GM10847 (cell line): ENCODE results near the gene KIF12.

Experiments
- POLR2A ChIP-seq: IDR thresholded peaks from 2 replicates; pipeline ENCODE4 v1.6.1; 2011; ENCODE audit not compliant: insufficient read length; ENCODE audit errors: extremely low read depth

Gene KIF12

DNA sequence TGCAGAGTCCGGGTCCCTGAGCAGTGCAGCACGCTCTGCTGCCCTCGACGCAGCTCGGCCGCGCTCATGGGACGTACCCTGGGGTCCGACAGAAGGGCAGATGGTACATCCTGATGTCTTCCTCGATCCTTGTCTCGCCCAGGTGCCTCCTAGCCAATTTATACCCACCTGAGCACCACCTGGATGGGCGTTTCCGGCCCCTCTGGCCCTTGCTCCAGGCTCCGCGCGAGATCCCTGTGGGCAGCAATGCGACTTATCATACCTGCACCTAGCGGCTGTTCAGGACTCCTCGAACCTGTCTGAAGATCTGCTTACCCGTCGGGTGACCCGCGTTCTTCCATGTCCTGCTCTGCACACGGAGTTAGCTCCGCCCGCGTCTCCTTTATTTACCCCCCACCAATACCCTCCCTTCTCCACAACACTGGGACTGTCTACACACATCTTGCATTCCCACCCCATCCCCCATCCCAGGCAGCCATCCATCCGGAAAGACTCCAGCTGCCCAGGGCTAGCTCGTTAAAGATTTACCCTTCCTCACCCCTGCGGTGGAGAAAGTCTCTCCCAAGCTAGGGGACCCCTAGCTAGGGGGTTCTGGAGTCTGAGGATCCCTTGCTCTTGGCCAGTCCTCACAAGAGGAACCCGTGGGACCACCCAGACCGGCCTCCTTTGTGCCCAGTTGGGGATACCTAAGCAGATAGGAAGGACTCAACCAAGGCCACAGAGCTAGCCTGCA, at the start of gene KIF12:
KIF12 (minus strand) TSS at position 357 of the 733 bp plus-strand sequence; CDS start at position 341, 16 bp downstream.
- TF ChIP-seq POLR2A = no peak

DNA sequence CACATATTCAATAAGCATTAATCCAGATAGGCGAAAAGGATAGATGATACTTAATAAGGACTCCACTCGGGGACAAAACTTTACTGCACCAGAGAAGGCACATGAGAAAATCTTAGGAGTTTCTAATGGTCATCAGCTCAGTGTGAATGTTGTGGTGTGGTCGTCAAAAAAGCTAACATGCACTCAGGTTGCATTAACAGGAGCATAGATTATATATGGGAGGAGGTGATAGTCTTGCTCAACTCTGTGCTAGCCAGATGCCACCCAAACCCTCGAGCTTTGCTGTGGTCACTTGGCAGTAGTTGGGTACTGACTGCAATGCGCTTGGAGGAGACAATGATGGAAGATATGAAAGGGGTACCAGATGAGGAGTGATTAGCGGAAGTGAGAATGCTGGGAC, 47.6 kb upstream of the KIF12 start:
- TF ChIP-seq POLR2A = no peak

DNA sequence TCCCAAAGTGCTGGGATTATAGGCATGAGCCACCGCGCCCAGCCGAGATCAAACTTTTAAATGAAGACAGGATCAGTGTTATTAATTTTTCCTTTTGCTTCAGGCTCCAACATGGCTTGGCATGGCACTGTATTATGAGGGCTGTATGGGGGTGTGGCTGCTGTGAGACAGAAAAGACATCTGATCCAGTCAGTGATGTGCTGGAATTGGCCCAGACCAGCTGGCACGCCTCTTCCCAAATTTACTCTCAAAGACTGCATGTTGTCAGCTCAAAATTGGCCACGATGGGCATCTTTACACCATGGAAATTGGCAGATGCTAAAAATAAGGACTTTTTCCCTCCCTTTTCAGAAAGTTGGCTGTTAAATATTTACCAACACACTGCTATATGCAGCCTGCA, 44.1 kb upstream of the KIF12 start:
- no peak for TF ChIP-seq POLR2A

DNA sequence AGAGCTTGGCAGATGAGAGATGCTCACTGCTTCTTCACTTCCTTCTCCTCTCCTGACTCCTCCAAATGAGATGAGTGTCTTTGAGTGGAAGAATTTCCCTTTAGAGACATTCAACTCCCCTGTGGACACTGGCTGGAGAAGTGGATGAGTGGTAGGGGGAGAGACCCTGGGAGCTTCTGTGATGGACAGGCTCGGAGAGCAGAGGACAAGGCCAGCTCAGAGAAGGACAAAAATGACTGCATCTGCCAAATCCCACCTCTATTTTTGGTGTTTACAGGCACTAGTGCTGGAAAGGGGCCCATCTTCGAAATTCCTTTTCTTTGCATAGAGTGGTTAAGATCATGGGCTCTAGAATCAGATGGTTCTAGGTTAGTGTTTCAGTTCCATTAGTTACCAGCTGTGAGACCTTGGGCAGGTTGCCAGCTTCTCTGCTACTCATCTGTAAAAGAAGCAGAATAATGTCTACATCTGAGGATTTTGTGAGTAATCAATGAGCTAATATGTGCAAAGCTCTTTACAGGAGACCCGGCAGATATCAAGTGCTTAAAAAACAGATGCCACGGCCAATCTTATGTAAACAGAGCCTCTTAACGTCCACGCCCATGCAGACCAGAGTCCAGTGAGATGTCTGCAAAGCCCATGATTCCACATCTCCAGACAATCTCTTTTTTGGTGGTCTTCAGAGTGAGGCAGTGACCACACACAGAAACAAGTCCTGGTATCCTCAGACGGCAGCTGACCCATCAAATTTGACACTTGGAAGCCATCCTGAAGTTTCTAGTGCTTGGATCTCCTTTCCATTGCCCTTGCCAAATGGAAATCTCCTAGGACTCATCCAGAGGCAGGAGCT, 42.7 kb upstream of the KIF12 start:
- TF ChIP-seq POLR2A = no peak

DNA sequence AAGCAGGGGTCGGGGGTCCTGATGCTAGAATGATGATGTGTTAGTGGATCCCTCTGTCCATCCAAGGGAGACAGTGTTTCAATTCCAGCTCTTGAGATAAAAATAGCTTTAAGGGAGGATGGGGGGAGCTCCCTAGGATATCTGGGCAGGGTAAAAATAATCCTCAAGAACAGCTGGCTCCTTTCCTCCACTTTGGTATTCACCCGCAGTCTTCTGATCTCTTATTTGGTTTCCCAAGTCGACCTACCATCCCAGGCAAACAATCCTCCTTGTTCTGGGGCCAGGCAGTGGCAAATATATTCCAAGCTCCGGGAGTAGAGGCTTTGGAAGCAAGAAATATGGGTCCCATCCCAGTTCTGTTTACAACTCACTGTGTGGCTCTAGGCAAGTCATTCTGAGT, 41.8 kb upstream of the KIF12 start:
- no peak for TF ChIP-seq POLR2A

DNA sequence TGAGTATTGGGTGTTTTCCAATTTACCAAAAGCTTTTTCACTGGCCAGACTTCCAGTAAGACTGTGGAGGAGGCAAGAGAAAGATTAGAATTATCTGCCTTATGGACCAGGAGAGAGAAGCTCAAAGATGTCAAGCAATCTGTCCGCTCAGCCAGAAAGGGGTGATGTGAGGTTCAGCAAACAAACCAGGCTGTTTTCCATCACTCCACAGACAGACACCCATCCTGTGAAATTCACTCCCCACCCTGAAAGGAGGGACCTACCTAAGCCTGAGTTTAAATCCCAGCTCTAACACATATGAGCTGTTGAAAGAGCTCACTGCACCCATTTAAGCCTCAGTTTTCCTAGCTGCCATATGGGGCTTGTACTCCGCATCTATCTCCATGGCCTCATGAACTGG, 41.3 kb upstream of the KIF12 start:
- TF ChIP-seq POLR2A = no peak

DNA sequence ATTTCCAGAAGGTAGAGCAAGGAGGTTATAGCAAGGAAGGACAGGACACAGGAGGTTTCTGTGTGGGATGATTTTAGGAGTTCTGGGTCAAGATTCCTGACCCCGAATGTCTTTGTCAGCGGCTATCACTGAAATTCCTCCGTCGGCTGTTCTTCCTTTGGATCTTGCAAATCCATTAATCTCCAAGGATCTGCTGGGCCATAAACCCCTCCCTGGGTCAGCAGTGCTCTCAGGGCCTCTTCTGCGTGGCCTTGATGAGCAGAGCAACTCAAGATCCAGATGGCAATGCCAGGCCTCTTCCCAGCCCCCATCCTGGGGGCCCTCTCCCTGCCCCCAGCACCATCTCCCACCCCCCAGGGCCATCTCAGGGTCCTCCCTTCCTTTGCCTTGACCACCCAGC, 40.0 kb upstream of the KIF12 start:
- TF ChIP-seq POLR2A = no peak

DNA sequence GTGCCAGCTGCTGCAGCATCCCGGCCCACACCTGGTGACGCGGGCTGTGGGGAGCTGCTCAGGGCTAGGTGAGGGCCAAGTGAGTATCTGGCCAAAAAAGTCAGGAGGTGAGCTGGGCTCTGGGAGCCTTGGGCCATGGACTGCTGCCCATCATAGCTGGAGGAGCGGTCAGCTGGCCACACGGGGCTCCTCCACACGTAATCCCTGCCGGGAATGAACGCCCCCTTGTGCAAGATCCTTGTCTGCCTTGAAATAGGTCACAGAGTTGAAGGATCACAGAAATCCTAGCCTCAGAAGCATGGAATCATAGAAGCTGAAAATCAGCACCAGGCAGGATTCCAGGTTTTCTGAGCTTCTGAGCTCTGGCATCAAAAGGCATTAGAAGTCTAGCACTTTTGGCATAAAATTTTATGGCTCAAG, 39.5 kb upstream of the KIF12 start:
- no peak for TF ChIP-seq POLR2A

DNA sequence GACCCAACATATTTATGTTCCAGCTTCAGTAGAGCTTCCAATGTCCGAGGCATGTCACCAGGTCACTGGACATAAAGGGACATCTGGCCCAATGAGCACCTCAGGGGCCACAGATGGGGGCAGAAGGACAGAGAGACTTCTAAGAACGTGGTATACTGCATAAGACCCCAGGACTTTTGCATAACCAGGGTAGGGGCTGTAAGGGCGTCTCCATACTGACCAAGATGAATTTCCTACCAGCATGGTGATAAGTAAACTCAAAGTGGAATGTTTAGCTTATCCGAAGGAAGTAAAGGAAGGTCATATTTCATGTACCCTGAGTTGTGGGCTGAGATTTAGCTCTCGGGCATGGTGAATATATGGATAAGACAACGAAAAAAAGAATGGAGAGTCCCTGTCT, 38.7 kb upstream of the KIF12 start:
- no peak for TF ChIP-seq POLR2A

DNA sequence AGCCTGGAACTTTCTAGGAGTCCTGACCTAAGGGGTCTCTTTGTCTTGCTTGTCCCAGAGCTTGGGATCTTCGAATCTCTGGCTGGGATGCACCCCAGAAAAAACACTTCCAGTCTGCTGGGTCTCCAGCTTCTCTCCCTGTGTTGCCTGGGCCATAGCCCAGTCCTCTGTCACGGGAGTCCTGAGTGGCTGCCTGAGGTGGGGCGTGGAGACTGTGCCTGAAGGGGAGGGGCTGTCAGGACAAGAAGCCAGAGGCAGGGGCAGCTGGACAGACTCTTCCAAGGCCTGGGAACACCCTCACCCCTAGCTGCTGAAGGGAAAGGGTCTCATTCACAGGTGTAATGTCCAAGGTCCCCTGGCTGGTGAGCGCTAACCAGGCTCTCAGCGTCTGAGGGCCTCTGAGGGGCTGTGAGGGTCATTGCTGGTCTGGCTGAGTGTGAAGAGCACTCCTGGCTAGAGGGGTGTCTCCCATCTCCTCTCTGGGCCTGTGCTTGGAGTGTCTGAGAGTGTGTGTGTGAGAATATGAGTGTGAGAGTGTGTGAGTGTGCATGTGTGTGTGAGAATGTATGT, 35.8 kb upstream of the KIF12 start:
- TF ChIP-seq POLR2A = no peak

DNA sequence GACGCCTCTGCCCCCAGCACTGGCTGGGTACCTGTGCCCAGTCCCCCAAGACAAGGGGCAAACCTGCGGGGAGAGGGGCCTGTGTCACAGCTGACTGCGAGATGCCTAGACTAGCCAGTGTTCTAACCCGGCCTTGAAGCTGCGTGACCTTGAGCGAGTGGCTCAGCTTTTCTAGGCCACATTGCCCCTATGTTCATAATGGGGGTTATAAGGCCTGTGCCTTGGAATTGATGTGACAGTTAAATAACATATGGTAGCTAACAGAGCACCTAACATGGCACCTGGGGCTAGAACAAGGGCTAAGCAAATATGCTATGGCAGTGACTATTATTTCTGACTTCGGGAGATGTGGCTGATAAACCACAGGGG, 33.4 kb upstream of the KIF12 start:
- TF ChIP-seq POLR2A = no peak

DNA sequence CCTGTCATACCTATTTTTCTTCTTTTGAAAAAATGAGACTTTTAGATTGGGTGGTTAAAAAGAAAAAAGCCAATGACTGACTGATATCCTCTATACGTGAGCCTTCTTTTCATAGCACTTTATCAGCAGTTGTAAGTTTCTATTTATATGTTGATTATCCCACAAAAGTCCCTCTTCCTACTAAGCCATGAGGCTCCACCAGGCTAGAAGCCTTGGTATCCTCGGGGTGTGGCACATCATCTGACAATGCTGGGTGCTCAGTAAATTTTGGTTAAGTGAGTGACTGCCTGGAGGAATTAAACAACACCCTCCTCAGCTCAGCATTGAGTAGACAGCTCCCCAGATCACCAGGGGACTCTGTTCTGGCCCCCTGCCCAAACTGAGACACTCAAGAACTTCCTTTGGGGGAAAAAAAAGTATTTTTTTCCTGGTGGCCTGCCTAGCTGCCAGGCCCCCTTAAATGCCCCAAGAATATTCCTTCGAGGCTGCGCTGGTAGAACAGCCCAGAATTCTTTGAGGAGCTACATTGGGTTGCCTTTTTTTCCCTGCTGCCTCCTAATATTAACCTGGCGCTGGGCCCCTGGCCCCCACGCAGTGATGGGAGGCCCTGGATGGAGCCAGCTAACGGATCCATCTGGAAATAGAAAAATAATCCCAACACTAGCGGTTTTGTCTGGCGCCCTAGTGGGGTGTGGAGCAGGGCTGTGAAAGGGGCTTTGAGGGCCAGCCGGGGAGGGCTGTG, 32.9 kb upstream of the KIF12 start:
- no peak for TF ChIP-seq POLR2A

DNA sequence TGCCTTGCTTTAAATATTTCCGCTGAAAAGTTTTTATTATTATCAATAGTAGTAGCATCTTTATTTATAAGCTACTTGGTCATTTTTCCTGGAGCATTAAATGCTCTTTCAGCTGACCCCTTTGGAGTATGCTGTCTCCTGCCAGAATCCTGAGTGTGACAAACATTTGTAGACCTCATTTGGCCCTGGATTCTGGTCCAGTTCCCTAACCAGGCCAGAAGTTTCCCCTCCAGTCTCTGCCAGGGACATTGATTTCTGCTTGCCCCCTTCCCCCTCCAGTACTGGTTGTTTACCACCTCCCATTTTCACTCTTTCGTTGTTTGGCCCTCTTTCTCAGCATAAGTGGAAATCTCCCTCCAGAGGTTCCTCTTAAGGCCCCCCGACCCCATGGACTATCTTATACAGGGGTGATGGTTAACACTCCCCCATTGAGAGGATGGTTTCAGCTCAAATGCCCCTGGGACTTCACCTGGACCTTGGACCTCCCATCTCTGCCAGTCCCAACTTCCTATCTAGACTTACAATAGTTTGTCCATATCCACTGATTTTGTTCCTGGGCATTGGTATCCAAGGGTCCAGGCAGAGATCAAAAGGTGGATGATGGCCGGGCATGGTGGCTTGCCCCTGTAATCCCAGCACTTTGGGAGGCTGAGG, 31.7 kb upstream of the KIF12 start:
- no peak for TF ChIP-seq POLR2A

DNA sequence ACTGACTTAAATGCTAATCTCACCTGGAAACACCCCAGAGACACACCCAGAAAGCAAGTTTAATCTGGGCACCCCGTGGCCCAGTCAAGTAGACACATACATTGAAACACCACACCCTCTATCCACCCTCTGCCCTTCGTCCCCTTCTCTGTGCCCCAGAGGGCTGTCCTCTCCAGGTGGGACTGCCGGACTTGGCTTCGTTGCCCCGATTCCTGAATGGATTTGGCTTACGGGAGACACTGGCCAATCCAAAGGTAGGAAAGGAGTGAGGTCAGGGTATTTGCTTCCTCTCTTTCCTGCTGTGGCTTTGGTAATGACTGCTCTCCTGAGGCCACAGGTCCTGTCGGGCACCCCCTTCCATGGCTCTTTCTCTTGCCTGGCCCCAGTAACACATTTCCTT, 31.0 kb upstream of the KIF12 start:
- no peak for TF ChIP-seq POLR2A

DNA sequence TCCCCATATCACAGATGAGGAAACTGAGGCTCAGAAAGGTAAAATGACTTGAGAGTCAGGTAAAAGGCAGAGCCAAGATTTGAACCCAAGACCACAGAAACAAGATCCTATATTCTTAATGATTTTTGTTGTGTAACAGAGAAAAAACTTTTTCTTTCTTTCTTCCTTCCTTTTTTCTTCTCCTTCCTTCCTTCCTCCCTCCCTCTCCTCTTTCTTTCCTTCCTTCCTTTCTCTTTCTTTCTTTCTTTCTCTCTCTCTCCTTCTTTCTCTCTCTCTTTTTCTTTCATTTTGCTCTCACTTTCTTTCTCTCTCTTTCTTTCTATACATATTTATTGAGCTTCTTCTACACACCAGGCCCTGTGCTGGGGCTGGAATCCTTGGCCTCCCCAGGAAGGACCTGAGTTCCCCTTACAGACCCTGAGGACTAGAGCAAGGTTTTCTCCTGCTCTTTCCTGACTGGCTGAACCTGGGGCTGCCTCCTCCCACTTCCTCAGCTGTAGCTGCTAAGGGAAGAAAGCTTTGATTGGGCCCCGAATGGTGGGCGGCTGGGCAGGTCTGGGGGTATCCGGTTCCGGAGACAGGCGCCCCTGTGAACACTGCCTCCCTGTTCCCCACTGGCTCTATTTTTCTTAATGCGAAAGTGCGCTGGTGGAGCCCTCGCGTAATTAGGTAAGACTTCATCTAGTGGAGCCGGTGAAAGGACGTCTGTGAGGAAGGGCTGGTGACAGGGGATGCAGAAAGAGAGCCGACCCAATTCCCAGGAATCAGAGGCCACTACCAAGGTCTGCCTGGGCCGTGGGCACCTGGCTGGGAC, 27.4 kb upstream of the KIF12 start:
- no peak for TF ChIP-seq POLR2A
